IMR-90 (cell line): Measurements from ENCODE around the gene SARDH. TPM values are rescaled to one million over a fixed set of nuclear protein-coding genes. Genes with fewer than 3 reads are reported as not detected.

Source experiments
- ATAC-seq: fragments of 200-7000 bp; cut with Tn5 transposase; 2 replicates; pipeline ENCODE4 v1.9.1; 2020; ENCODE audit warnings: low read depth, mild to moderate bottlenecking, moderate library complexity
- BruUV-seq: library from RNA; stranded (reverse); fragments of 400-500 nt; replicated peaks from 2 replicates; lab custom pipeline; 2021; lab: Mats Ljungman, UMichigan
- CTCF ChIA-PET: fragments of 300-600 bp; formaldehyde crosslinking; extraction: SDS; loops from one replicate; lab custom pipeline; 2021; ENCODE audit warnings: antibody characterized with exemption; lab: Yijun Ruan, JAX
- POLR2A ChIA-PET: fragments of 300-600 bp; sonication (Branson Sonifier 250); formaldehyde crosslinking; loops from one replicate; lab custom pipeline; 2022; ENCODE audit warnings: antibody characterized with exemption; ENCODE audit not compliant: unreplicated experiment; lab: Charles Lee
- DNase-seq: peaks from one replicate; pipeline ENCODE4 v3.0.0; 2013
- H2AFZ ChIP-seq: replicated peaks from 2 replicates; pipeline ENCODE3; 2013; ENCODE audit warnings: low read length, mild to moderate bottlenecking; ENCODE audit not compliant: poor library complexity
- H2AK5ac ChIP-seq: 2 replicates; pipeline ENCODE4 v1.6.1; 2013; ENCODE audit warnings: low read depth, low read length, inconsistent platforms
- H2AK9ac ChIP-seq: replicated peaks from 2 replicates; pipeline ENCODE3; 2013; ENCODE audit warnings: mild to moderate bottlenecking, low read depth, low read length, moderate library complexity; ENCODE audit not compliant: poor library complexity
- H2BK120ac ChIP-seq: 2 replicates; pipeline ENCODE4 v1.6.1; 2013; ENCODE audit warnings: low read depth, low read length, inconsistent platforms
- H2BK15ac ChIP-seq: 3 replicates; pipeline ENCODE4 v1.6.1; 2013; ENCODE audit warnings: low read depth, low read length, inconsistent platforms
- H2BK20ac ChIP-seq: 2 replicates; pipeline ENCODE4 v1.6.1; 2013; ENCODE audit warnings: low read depth, mild to moderate bottlenecking, inconsistent platforms, low read length, moderate library complexity
- H2BK5ac ChIP-seq: 2 replicates; pipeline ENCODE4 v1.6.1; 2013; ENCODE audit warnings: mild to moderate bottlenecking, low read depth, low read length, inconsistent platforms; ENCODE audit not compliant: poor library complexity, severe bottlenecking
- H3K14ac ChIP-seq: replicated peaks from 2 replicates; pipeline ENCODE4 v1.6.1; 2013; ENCODE audit warnings: low read depth, low read length, inconsistent platforms
- H3K18ac ChIP-seq: 2 replicates; pipeline ENCODE4 v1.6.1; 2013; ENCODE audit warnings: low read depth, low read length, control low read depth
- H3K23ac ChIP-seq: 2 replicates; pipeline ENCODE4 v1.6.1; 2013; ENCODE audit warnings: low read depth, low read length, inconsistent platforms
- H3K27ac ChIP-seq: 2 replicates; pipeline ENCODE4 v1.5.1; 2013; ENCODE audit warnings: mild to moderate bottlenecking, control low read depth, low read length; ENCODE audit not compliant: insufficient read depth
- H3K27me3 ChIP-seq: 2 replicates; pipeline ENCODE4 v1.6.1; 2013; ENCODE audit warnings: low read length; ENCODE audit not compliant: control insufficient read depth, insufficient read depth
- H3K36me3 ChIP-seq: 2 replicates; pipeline ENCODE4 v1.6.1; 2013; ENCODE audit warnings: low read length, mixed read lengths; ENCODE audit not compliant: control insufficient read depth, insufficient read depth
- H3K4ac ChIP-seq: 2 replicates; pipeline ENCODE4 v1.6.1; 2013; ENCODE audit warnings: low read depth, low read length, inconsistent platforms
- H3K4me1 ChIP-seq: 2 replicates; pipeline ENCODE4 v1.6.1; 2013; ENCODE audit warnings: low read length, mixed read lengths; ENCODE audit not compliant: control insufficient read depth, insufficient read depth
- H3K4me2 ChIP-seq: 2 replicates; pipeline ENCODE4 v1.6.1; 2013; ENCODE audit warnings: low read depth, mild to moderate bottlenecking, control low read depth, low read length, moderate library complexity
- H3K4me3 ChIP-seq: 2 replicates; pipeline ENCODE4 v1.5.1; 2013; ENCODE audit warnings: low read depth, mild to moderate bottlenecking, control low read depth, low read length, moderate library complexity; ENCODE audit not compliant: insufficient read depth
- H3K56ac ChIP-seq: 2 replicates; pipeline ENCODE4 v1.6.1; 2013; ENCODE audit warnings: low read length, inconsistent platforms; ENCODE audit not compliant: insufficient read depth; ENCODE audit errors: extremely low read depth
- H3K79me1 ChIP-seq, 2 experiments: 2 replicates each; pipeline ENCODE4 v1.6.1; 2013; ENCODE audit warnings: low read length in 2 of 2, inconsistent platforms in 1 of 2, low read depth in 1 of 2
- H3K9ac ChIP-seq: 2 replicates; pipeline ENCODE4 v1.6.1; 2013; ENCODE audit warnings: low read depth, low read length, control low read depth
- H3K9me1 ChIP-seq: 2 replicates; pipeline ENCODE4 v1.6.1; 2013; ENCODE audit warnings: low read length, inconsistent platforms; ENCODE audit not compliant: insufficient read depth
- H3K9me3 ChIP-seq: 2 replicates; pipeline ENCODE4 v1.6.1; 2013; ENCODE audit warnings: low read length; ENCODE audit not compliant: control insufficient read depth, insufficient read depth
- H4K20me1 ChIP-seq: 2 replicates; pipeline ENCODE4 v1.6.1; 2013; ENCODE audit warnings: low read length, inconsistent platforms; ENCODE audit not compliant: insufficient read depth
- H4K5ac ChIP-seq: 2 replicates; pipeline ENCODE4 v1.6.1; 2013; ENCODE audit warnings: mild to moderate bottlenecking, low read depth, low read length, control low read depth
- H4K8ac ChIP-seq, 2 experiments: 2 replicates each; pipeline ENCODE4 v1.6.1; 2013; ENCODE audit warnings: low read depth in 2 of 2, low read length in 2 of 2, control low read depth in 1 of 2, inconsistent platforms in 1 of 2
- H4K91ac ChIP-seq: 2 replicates; pipeline ENCODE4 v1.6.1; 2013; ENCODE audit warnings: low read depth, low read length, inconsistent platforms; ENCODE audit not compliant: insufficient read depth
- BHLHE40 ChIP-seq: fragments of 150-350 bp; IDR thresholded peaks from 2 replicates; pipeline ENCODE4 v1.6.1; 2016; ENCODE audit warnings: mild to moderate bottlenecking, low read depth, low read length
- CEBPB ChIP-seq: IDR thresholded peaks from 2 replicates; pipeline ENCODE4 v1.6.1; 2012; ENCODE audit warnings: low read depth, low read length, improper control_type of control experiment
- CHD1 ChIP-seq: IDR thresholded peaks from 2 replicates; pipeline ENCODE4 v1.6.1; 2012; ENCODE audit warnings: low read depth, low read length, improper control_type of control experiment
- CTCF ChIP-seq: conservative IDR thresholded peaks from 2 replicates; pipeline ENCODE4 v1.5.1; 2012; ENCODE audit warnings: mild to moderate bottlenecking, low read depth, low read length, improper control_type of control experiment
- FOS ChIP-seq: fragments of 150-350 bp; IDR thresholded peaks from 2 replicates; pipeline ENCODE4 v1.6.1; 2016; ENCODE audit warnings: low read depth, low read length
- MAFK ChIP-seq: IDR thresholded peaks from 2 replicates; pipeline ENCODE4 v1.6.1; 2012; ENCODE audit warnings: low read depth, low read length, improper control_type of control experiment
- MAZ ChIP-seq: IDR thresholded peaks from 2 replicates; pipeline ENCODE4 v1.6.1; 2012; ENCODE audit warnings: low read depth, mild to moderate bottlenecking, low read length, improper control_type of control experiment, moderate library complexity, borderline replicate concordance
- MXI1 ChIP-seq: IDR thresholded peaks from 2 replicates; pipeline ENCODE4 v1.6.1; 2012; ENCODE audit warnings: low read depth, mild to moderate bottlenecking, low read length, moderate library complexity, borderline replicate concordance
- NFE2L2 ChIP-seq: fragments of 150-350 bp; IDR thresholded peaks from 2 replicates; pipeline ENCODE4 v1.6.1; 2016; ENCODE audit warnings: low read depth, mild to moderate bottlenecking, low read length
- POLR2A ChIP-seq: IDR thresholded peaks from 2 replicates; pipeline ENCODE4 v1.6.1; 2012; ENCODE audit warnings: mild to moderate bottlenecking, low read depth, low read length
- RAD21 ChIP-seq: IDR thresholded peaks from 2 replicates; pipeline ENCODE4 v1.6.1; 2012; ENCODE audit warnings: low read length, improper control_type of control experiment
- RCOR1 ChIP-seq: IDR thresholded peaks from 2 replicates; pipeline ENCODE4 v1.6.1; 2012; ENCODE audit warnings: mild to moderate bottlenecking, low read length, improper control_type of control experiment; ENCODE audit not compliant: insufficient replicate concordance
- SMC3 ChIP-seq: fragments of 150-350 bp; IDR thresholded peaks from 2 replicates; pipeline ENCODE4 v1.6.1; 2016; ENCODE audit warnings: low read depth, mild to moderate bottlenecking, antibody characterized with exemption, low read length, moderate library complexity
- WGBS, 2 experiments: methylation state at CpG; one replicate each; pipeline versions ENCODE4 v1.1.5 to v1.1.7; 2013; ENCODE audit warnings: missing lambda C conversion rate in 2 of 2; ENCODE audit not compliant: insufficient read length in 1 of 2; ENCODE audit errors: extremely low coverage in 2 of 2; 5-methylcytosine and 5-hydroxymethylcytosine counted together
- dilution Hi-C: fragments of 300-500 bp; cut with HindIII; formaldehyde crosslinking; loops from one replicate; pipeline ENCODE4 v1.14.3; 2018; ENCODE audit warnings: low sequenced_read_pairs; ENCODE audit not compliant: unreplicated experiment
- in situ Hi-C: fragments of 300-500 bp; cut with MboI; formaldehyde crosslinking; loops from 3 replicates; pipeline ENCODE4 v1.14.3; 2019; ENCODE audit warnings: low sequenced_read_pairs, inconsistent platforms, mixed read lengths
- intact Hi-C: fragments of 100-400 bp; cut with micrococcal nuclease; formaldehyde crosslinking; loops from 2 replicates; pipeline ENCODE4 v1.10.0; 2022
- polyA plus RNA-seq, 3 experiments: library from polyadenylated mRNA; depleted of rRNA; stranded (reverse); fragments of >200 nt; gene quantifications; 2 replicates each; pipeline ENCODE4 v1.2.3, GENCODE V29; 2012; ENCODE audit warnings: low replicate concordance in 1 of 3
- total RNA-seq: library from RNA; depleted of rRNA; stranded (reverse); fragments of >200 nt; gene quantifications from 2 replicates; pipeline ENCODE4 v1.2.3, GENCODE V29; 2012
- TF ChIP-seq, protein P1 (sequence below): fragments of 150-350 bp; IDR thresholded peaks from 2 replicates; pipeline ENCODE4 v1.6.1; 2017; ENCODE audit warnings: mild to moderate bottlenecking, antibody characterized with exemption, low read length, low read depth
- TF ChIP-seq, protein P2 (sequence below): fragments of 150-350 bp; IDR thresholded peaks from 2 replicates; pipeline ENCODE4 v1.6.1; 2016; ENCODE audit warnings: low read depth, mild to moderate bottlenecking, low read length, moderate library complexity, borderline replicate concordance

Gene SARDH
- total and polyA plus RNA-seq, 2 of the 4 experiments (the other 2 are of a cell fraction): 5.0 to 7.5 TPM

DNA sequence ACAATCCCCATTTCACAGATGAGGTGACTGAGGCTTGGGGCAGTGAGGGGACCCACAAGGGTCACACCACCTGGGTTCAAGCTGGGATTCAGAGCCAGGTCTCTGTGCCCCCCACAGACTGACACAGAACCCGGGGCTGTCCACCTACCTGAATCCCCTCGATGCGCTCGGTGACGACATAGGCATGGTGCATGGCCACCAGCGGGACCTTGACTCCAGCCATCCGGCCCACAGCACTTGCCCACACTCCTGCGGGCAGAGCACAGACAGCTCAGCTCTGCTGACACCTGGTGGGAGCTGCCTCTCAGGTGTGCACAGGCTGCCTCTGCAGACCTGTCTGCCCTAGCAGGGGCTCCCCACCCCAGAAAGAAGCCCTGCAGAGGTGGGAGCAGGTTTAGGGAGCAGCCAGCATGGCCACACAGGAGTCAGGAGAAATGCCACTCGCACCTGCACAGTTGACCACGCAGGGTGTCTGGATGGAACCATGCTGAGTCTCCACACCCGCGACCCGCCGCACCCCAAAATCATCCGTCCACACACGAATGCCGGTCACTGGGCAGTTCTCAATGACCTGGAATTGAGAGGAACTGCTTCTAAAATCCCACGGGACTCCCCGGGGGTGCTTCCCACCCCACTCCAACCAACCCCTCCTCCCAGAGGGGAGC is 8.4 kb downstream of the SARDH start:
- Histone ChIP-seq H4K20me1 (no peaks in the 10 kb centered on the region; the same call in 1 of the 2 replicates), H3K27ac (no peak overlapping the region), H2AFZ (no peak overlapping the region), H3K14ac (no peak overlapping the region), H3K9me3 (no peaks in the 10 kb centered on the region), H2BK20ac (no peak overlapping the region), H3K4me3 (no peak overlapping the region), H3K4ac (no peak overlapping the region), H3K27me3 (peaks cover 1% of the 10 kb centered on the region; the same call in 1 of the 2 replicates), H2AK5ac (no peak overlapping the region), H2BK120ac (no peak overlapping the region), H3K4me2 (no peak overlapping the region), H3K56ac (no peak overlapping the region), H3K79me1 (no peaks in the 10 kb centered on the region), H3K9ac (no peak overlapping the region), H2BK15ac (no peak overlapping the region), H2AK9ac (no peak overlapping the region), H4K8ac (no peak overlapping the region), H3K9me1 (no peaks in the 10 kb centered on the region), H2BK5ac (no peak overlapping the region), H3K18ac (no peak overlapping the region), H3K36me3 (no peaks in the 10 kb centered on the region), H4K5ac (no peak overlapping the region), H4K91ac (no peak overlapping the region), H3K4me1 (no peaks in the 10 kb centered on the region), H3K23ac (no peak overlapping the region)
- dilution Hi-C loops (no loop called here), in situ Hi-C loops (loop anchor here (10.0 kb wide), 2 partner anchors 195 to 325 kb away; partner anchors contain the start of gene ADAMTSL2), intact Hi-C loops (loop anchor here (10.0 kb wide), 1 partner anchor 125 kb away; the partner anchor contains the start of gene FAM163B)
- 86% methylated on average over 11 of the region's 19 CpGs; no CpG with 5 or more reads in 1 of the 2 experiments for WGBS, 2 experiments
- ChIA-PET POLR2A (interaction anchor here (0.6 kb wide), 1 partner anchor 34 kb away, joined by 5 read pairs; no protein-coding TSS in a partner anchor), CTCF (no interaction called here)
- BruUV-seq: no TSS peak
- ATAC-seq: no peak
- DNase-seq: no peak
- TF ChIP-seq BHLHE40 (no peak), RCOR1 (no peak), MAFK (no peak), POLR2A (no peak), CTCF (no peak), RAD21 (no peak), SMC3 (no peak), NFE2L2 (no peak), MAZ (no peak), MXI1 (no peak), FOS (no peak), CHD1 (no peak), CEBPB (no peak)
- TF ChIP-seq, protein P1, sequence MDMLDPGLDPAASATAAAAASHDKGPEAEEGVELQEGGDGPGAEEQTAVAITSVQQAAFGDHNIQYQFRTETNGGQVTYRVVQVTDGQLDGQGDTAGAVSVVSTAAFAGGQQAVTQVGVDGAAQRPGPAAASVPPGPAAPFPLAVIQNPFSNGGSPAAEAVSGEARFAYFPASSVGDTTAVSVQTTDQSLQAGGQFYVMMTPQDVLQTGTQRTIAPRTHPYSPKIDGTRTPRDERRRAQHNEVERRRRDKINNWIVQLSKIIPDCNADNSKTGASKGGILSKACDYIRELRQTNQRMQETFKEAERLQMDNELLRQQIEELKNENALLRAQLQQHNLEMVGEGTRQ: no peak
- TF ChIP-seq, protein P2, sequence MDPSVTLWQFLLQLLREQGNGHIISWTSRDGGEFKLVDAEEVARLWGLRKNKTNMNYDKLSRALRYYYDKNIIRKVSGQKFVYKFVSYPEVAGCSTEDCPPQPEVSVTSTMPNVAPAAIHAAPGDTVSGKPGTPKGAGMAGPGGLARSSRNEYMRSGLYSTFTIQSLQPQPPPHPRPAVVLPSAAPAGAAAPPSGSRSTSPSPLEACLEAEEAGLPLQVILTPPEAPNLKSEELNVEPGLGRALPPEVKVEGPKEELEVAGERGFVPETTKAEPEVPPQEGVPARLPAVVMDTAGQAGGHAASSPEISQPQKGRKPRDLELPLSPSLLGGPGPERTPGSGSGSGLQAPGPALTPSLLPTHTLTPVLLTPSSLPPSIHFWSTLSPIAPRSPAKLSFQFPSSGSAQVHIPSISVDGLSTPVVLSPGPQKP: no peak
